Measurements from ENCODE around the gene TRANK1.

DNA sequence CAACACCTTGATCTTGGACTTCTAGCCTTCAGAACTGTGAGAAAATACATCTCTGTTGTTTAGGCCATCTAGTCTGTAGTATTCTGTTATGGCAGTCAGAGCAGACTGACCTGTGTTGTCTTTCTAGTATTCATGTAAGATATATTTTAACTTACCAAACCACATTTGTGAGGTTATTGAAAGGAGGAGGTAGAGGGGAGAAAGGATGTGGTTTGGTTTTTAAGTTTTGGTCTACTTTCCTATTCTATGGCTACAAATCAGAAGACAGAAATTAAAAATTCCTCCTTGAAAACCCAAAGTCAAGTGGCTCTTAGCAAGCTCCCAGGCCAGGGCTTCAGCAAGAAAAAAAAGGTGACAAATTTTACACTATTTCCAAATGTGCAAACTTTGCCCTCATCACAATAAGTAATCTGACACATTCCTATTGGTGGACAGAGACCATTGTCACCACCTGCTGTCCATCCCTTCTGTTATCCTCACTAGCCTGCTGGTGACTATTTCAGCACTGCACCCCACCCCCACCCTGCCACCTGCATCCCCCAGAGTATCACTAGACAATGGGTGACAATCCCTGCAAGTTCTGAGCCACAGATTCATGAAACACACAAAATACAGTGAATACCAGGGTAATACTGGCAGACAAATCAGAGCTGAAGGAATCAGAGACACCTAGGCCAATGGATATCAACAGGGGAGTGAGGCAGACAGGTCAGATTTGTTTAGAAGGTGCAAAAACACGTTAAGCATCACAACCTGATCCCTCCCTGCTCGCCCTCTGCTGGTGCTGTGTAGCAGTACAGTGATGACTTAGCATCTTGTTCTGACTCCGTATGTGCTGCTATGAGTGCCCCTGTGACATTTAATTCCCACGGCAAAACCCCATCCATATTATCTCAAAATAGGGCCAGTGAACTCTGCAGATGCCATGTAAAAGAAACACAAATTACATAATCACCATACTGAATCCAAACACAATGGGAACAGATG, 101.5 kb downstream of the TRANK1 start:
- TF ChIP-seq ZNF274 (IDR thresholded peaks at IDR 0.05; ENCODE audit: low read depth, low read length) = no peak
- no peak for TF ChIP-seq YY1 (IDR thresholded peaks at IDR 0.05; ENCODE audit: insufficient read depth, insufficient read length)

Data from NT2/D1 (cell line).